ENCODE data around the gene ELOVL3. TPM values are rescaled to one million over a fixed set of nuclear protein-coding genes. Genes with fewer than 3 reads are reported as not detected.

Gene ELOVL3
- total and polyA plus RNA-seq, 9 of the 15 experiments (the other 6 are each of a cell fraction or from before 2014, with no cell fraction given), result 0.32 to 3.3 (median 0.87) TPM

GRCh38 chr10:102241444-102242117, 15.5 kb downstream of the ELOVL3 start, which contains the start of gene PITX3 (continued):
- TF ChIP-seq SIN3A (IDR thresholded peaks at IDR 0.05; ENCODE audit: borderline replicate concordance in 2 of 2, control insufficient read depth in 1 of 2, low read depth in 2 of 2, low read length in 2 of 2) (peak; percentile 37 to 79; a peak in 3 of 4 replicates), TARDBP (IDR thresholded peaks at IDR 0.05) (no peak), CCNT2 (IDR thresholded peaks at IDR 0.05; ENCODE audit: borderline replicate concordance, extremely low read depth, insufficient read length, low read depth, low read length) (peak; percentile 38)
- TF ChIP-seq, protein P1, sequence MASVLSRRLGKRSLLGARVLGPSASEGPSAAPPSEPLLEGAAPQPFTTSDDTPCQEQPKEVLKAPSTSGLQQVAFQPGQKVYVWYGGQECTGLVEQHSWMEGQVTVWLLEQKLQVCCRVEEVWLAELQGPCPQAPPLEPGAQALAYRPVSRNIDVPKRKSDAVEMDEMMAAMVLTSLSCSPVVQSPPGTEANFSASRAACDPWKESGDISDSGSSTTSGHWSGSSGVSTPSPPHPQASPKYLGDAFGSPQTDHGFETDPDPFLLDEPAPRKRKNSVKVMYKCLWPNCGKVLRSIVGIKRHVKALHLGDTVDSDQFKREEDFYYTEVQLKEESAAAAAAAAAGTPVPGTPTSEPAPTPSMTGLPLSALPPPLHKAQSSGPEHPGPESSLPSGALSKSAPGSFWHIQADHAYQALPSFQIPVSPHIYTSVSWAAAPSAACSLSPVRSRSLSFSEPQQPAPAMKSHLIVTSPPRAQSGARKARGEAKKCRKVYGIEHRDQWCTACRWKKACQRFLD (CRISPR knock-in tag; IDR thresholded peaks at IDR 0.05), result no peak
- TF ChIP-seq, protein P2, sequence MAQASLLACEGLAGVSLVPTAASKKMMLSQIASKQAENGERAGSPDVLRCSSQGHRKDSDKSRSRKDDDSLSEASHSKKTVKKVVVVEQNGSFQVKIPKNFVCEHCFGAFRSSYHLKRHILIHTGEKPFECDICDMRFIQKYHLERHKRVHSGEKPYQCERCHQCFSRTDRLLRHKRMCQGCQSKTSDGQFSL (CRISPR knock-in tag; IDR thresholded peaks at IDR 0.05), result no peak
- TF ChIP-seq, protein P2 (tag; IDR thresholded peaks at IDR 0.05), result no peak
- TF ChIP-seq, protein P3, sequence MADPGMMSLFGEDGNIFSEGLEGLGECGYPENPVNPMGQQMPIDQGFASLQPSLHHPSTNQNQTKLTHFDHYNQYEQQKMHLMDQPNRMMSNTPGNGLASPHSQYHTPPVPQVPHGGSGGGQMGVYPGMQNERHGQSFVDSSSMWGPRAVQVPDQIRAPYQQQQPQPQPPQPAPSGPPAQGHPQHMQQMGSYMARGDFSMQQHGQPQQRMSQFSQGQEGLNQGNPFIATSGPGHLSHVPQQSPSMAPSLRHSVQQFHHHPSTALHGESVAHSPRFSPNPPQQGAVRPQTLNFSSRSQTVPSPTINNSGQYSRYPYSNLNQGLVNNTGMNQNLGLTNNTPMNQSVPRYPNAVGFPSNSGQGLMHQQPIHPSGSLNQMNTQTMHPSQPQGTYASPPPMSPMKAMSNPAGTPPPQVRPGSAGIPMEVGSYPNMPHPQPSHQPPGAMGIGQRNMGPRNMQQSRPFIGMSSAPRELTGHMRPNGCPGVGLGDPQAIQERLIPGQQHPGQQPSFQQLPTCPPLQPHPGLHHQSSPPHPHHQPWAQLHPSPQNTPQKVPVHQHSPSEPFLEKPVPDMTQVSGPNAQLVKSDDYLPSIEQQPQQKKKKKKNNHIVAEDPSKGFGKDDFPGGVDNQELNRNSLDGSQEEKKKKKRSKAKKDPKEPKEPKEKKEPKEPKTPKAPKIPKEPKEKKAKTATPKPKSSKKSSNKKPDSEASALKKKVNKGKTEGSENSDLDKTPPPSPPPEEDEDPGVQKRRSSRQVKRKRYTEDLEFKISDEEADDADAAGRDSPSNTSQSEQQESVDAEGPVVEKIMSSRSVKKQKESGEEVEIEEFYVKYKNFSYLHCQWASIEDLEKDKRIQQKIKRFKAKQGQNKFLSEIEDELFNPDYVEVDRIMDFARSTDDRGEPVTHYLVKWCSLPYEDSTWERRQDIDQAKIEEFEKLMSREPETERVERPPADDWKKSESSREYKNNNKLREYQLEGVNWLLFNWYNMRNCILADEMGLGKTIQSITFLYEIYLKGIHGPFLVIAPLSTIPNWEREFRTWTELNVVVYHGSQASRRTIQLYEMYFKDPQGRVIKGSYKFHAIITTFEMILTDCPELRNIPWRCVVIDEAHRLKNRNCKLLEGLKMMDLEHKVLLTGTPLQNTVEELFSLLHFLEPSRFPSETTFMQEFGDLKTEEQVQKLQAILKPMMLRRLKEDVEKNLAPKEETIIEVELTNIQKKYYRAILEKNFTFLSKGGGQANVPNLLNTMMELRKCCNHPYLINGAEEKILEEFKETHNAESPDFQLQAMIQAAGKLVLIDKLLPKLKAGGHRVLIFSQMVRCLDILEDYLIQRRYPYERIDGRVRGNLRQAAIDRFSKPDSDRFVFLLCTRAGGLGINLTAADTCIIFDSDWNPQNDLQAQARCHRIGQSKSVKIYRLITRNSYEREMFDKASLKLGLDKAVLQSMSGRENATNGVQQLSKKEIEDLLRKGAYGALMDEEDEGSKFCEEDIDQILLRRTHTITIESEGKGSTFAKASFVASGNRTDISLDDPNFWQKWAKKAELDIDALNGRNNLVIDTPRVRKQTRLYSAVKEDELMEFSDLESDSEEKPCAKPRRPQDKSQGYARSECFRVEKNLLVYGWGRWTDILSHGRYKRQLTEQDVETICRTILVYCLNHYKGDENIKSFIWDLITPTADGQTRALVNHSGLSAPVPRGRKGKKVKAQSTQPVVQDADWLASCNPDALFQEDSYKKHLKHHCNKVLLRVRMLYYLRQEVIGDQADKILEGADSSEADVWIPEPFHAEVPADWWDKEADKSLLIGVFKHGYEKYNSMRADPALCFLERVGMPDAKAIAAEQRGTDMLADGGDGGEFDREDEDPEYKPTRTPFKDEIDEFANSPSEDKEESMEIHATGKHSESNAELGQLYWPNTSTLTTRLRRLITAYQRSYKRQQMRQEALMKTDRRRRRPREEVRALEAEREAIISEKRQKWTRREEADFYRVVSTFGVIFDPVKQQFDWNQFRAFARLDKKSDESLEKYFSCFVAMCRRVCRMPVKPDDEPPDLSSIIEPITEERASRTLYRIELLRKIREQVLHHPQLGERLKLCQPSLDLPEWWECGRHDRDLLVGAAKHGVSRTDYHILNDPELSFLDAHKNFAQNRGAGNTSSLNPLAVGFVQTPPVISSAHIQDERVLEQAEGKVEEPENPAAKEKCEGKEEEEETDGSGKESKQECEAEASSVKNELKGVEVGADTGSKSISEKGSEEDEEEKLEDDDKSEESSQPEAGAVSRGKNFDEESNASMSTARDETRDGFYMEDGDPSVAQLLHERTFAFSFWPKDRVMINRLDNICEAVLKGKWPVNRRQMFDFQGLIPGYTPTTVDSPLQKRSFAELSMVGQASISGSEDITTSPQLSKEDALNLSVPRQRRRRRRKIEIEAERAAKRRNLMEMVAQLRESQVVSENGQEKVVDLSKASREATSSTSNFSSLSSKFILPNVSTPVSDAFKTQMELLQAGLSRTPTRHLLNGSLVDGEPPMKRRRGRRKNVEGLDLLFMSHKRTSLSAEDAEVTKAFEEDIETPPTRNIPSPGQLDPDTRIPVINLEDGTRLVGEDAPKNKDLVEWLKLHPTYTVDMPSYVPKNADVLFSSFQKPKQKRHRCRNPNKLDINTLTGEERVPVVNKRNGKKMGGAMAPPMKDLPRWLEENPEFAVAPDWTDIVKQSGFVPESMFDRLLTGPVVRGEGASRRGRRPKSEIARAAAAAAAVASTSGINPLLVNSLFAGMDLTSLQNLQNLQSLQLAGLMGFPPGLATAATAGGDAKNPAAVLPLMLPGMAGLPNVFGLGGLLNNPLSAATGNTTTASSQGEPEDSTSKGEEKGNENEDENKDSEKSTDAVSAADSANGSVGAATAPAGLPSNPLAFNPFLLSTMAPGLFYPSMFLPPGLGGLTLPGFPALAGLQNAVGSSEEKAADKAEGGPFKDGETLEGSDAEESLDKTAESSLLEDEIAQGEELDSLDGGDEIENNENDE (IDR thresholded peaks at IDR 0.05; ENCODE audit: low read depth, low read length), result no peak

Data from K562 (cell line).